Rectal smooth muscle tissue (tissue), 1 donor: ENCODE measurements around the gene NLRP1.
A peak's percentile ranks its signal among the peaks of the same experiment; 100 is the strongest.

Experiments used
- H3K27ac ChIP-seq: one replicate; pipeline ENCODE4 v1.7.0; 2013; ENCODE audit warnings: low read depth, low read length, inconsistent platforms
- H3K27me3 ChIP-seq: one replicate; pipeline ENCODE4 v1.7.0; 2013; ENCODE audit warnings: low read length; ENCODE audit not compliant: control insufficient read depth, insufficient read depth
- H3K36me3 ChIP-seq: one replicate; pipeline ENCODE4 v1.7.0; 2013; ENCODE audit warnings: low read length; ENCODE audit not compliant: control insufficient read depth, insufficient read depth
- H3K4me1 ChIP-seq: one replicate; pipeline ENCODE4 v1.7.0; 2013; ENCODE audit warnings: low read length; ENCODE audit not compliant: control insufficient read depth, insufficient read depth
- H3K4me3 ChIP-seq: one replicate; pipeline ENCODE4 v1.7.0; 2013; ENCODE audit warnings: low read length
- H3K9ac ChIP-seq: one replicate; pipeline ENCODE4 v1.7.0; 2013; ENCODE audit warnings: low read length

Gene NLRP1

DNA sequence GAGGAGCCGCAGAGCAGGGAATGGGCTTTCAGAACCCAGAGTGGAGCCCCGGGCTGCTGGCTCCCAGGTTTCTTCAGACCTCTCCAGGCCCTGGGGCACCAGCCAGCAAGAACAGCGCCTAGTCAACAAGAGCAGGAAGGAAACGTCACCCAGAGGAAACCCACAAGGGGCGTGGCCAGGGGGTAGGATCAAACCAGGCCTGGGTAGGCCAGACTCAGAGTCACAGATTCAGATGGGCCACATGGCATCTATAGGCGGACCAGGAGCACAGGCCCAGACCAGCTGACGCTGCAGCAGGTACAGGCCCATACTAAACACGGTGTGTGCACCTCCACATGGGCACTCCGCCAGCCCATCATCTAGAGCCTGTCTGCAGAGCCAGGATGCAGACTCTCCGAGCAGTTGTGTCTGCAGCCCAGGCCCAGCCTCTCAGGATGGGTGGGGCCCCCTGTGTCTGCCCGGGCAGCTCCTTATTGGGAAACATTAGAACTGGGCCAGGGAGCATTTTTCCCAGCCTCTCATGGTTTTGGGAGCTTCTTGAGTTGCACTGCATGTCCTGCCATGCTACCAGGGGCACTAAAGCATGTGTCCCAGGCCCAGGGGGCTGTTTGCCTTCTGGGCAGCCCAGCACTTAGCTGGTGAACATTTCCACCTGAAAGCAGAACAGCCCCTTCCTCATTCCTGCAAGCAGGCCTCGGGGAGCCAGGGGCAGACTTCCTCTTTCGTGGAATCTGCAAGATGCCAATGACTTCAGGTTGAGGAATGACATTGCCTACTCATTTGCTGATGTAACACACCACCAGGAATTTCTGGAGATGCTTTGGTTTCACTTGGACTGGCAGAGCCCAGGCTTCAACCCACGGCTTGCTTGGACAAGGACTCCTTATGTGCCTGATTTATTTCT lies at the start of gene NLRP1:
NLRP1 (minus strand) TSS at position 127 of the 904 bp plus-strand sequence. CDS start 552 bp downstream, outside the sequence.
- H3K9ac ChIP-seq, result peak within 1 kb of the TSS; percentile 21
- peak within 1 kb of the TSS; percentile 82 for H3K27ac ChIP-seq
- H3K27me3 ChIP-seq, result no peaks in the 10 kb centered on the region
- peaks cover under 1% of the 10 kb centered on the region for H3K36me3 ChIP-seq
- no peaks in the 10 kb centered on the region for H3K4me1 ChIP-seq
- peak within 1 kb of the TSS; percentile 70 for H3K4me3 ChIP-seq

DNA sequence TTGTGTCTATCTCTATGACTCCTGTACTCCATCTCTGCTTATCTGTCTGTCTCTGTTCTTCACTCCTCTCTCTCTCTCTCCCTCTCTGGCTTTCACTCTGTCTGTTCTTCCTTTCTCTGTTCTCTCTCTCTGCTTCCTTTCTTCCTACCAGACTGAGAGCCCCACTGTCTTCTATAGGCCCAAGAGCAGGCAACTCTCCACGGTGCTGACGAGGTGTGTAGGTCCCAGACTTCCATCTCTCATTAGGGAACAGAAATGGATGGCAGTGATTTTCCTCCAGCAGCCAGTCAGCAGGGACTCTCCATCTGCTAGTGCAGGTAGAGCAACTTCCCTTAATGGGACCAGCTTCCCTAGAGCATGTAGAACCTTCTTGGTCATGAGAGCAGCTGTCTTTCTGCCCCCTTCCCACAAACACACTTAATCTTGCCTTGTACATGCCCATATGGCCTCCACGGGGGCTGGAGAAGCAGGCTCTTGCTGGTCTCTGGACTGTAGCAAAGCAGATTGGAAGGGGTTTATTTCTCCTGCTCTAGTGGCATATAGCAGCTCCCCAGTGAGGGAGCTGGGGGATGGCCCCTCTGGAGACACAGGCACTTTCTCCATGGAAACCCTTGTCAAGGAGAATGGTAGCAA lies 47.8 kb upstream of the NLRP1 start:
- no peaks in the 10 kb centered on the region for H3K4me1 ChIP-seq
- no peak overlapping the region for H3K27ac ChIP-seq
- no peaks in the 10 kb centered on the region for H3K36me3 ChIP-seq
- no peaks in the 10 kb centered on the region for H3K27me3 ChIP-seq
- no peak overlapping the region for H3K4me3 ChIP-seq
- no peak overlapping the region for H3K9ac ChIP-seq

DNA sequence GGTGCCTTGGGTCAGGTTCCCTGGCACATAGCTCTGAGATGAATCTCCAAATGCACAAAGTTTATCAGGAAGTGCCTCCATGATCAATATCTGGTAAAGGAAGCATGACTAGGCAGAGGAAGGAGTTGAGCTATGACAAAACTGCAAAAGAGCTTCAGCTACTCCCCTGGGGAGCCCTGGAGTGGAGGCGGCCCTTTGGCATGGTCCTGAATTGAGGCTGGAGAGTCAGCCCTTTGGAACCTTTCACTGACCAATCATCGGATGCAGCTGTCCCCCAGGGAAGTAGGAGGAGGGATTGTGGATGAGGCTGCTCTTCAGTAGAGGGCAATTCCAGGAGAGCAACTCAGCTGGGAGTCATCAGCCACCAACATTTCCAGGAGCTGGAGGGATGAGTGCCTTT lies 46.1 kb upstream of the NLRP1 start:
- Histone ChIP-seq H3K36me3 (no peaks in the 10 kb centered on the region), H3K9ac (no peak overlapping the region), H3K27me3 (no peaks in the 10 kb centered on the region), H3K27ac (no peak overlapping the region), H3K4me3 (no peak overlapping the region), H3K4me1 (no peaks in the 10 kb centered on the region)

DNA sequence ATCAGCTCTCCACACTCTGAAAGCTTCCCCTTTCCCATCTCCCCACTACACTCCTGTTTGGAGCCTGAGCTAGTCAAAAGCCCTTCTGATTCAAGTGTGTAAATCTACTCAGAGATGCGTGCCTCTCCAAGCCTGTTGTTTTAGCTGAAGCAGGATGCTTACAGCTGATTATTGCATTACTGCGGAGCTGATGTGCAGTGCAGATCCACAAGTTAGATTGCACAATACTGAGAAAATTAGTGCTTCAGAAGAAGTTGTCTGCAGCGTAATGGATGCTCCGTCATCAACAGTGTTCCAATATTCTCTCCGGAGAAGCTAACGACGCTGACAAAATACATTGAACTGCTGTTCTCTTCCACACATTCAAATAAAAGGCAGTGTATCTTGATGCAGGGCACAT lies 44.8 kb upstream of the NLRP1 start:
- no peaks in the 10 kb centered on the region for H3K36me3 ChIP-seq
- H3K27ac ChIP-seq, result no peak overlapping the region
- H3K9ac ChIP-seq, result no peak overlapping the region
- peaks cover under 1% of the 10 kb centered on the region for H3K27me3 ChIP-seq
- H3K4me3 ChIP-seq, result no peak overlapping the region
- H3K4me1 ChIP-seq, result no peaks in the 10 kb centered on the region

DNA sequence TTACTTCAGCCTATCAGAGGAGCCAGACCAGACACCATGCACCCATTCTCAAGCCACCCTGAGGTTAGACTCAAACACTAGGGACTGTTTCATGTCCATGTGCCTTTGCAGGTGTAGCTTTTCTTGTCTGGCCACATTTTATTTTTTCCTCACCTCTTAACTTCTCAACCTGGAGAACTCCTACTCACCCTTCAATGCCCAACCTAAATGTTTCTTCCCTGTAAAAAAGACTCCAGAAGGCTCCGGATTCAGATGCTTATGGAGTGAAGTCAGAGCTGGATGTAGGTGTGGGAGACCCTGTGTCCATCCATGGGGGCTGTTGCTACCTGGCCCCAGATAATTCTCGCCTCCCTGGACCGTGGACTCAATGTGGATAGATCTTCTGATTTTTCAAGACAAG lies 44.0 kb upstream of the NLRP1 start:
- Histone ChIP-seq H3K27ac (no peak overlapping the region), H3K9ac (no peak overlapping the region), H3K36me3 (no peaks in the 10 kb centered on the region), H3K27me3 (peaks cover 3% of the 10 kb centered on the region), H3K4me1 (no peaks in the 10 kb centered on the region), H3K4me3 (no peak overlapping the region)

DNA sequence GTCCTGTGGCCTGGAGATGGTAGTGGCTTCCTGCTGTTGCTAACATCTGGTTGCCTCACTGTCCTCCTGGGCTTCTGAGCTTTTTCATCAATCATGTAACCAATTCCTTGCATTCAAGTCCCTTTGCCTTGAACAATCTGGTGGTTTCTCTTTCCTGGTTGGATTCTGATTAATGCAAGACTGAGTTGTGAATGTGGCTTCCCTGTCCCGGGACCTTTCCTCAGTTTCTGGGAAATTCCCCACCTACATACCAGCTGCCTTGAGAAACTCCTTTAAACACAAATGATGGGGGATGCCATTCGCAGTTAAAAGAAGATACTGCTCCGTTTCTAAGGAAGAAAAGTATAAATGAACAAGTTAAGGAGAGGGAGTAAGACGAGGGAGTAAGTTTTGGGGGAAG lies 39.9 kb upstream of the NLRP1 start:
- Histone ChIP-seq H3K9ac (no peak overlapping the region), H3K4me1 (no peaks in the 10 kb centered on the region), H3K4me3 (no peak overlapping the region), H3K36me3 (no peaks in the 10 kb centered on the region), H3K27ac (no peak overlapping the region), H3K27me3 (peaks cover 3% of the 10 kb centered on the region)

DNA sequence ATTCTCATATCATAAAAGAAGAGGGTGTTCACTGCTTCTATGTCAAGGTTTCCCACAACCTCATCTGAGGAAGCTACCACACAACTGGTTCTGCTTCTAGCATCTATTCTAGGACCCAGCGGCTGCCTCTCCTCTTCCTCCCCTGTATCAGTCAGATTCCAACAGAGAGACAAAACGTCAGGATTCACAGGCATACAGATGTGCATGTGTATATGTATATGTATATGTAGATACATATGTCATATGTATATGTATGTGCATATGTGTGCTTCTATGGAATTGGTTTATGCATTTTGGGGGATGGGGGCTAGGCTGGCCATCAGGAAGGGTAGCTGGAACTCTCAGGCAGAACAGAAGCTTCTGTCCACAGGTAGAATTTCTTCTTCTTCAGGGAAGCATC lies 37.4 kb upstream of the NLRP1 start:
- H3K9ac ChIP-seq, result no peak overlapping the region
- H3K27me3 ChIP-seq, result peaks cover 3% of the 10 kb centered on the region
- no peak overlapping the region for H3K27ac ChIP-seq
- no peaks in the 10 kb centered on the region for H3K4me1 ChIP-seq
- H3K4me3 ChIP-seq, result no peak overlapping the region
- no peaks in the 10 kb centered on the region for H3K36me3 ChIP-seq

DNA sequence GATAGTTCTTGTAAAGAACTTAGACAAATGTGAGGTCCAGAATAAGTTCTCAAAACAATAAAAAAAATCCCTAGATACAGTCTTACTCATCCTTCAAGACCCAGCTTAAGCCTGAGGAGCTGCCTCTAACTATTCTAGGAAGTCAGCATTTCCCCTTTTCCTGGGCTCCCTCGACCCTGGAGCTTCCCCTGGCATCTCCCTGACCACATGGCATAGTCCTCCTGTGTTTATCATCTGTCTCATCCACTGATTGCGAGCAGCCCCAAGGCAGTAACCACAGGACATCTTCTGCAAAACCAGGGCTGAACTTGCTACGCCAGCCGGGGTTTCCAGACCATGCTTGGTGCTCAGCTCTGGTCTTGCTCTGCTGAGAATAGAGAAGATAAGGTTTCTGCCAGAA lies 36.7 kb upstream of the NLRP1 start:
- Histone ChIP-seq H3K9ac (no peak overlapping the region), H3K36me3 (no peaks in the 10 kb centered on the region), H3K27ac (no peak overlapping the region), H3K4me1 (no peaks in the 10 kb centered on the region), H3K27me3 (peaks cover 3% of the 10 kb centered on the region), H3K4me3 (no peak overlapping the region)

DNA sequence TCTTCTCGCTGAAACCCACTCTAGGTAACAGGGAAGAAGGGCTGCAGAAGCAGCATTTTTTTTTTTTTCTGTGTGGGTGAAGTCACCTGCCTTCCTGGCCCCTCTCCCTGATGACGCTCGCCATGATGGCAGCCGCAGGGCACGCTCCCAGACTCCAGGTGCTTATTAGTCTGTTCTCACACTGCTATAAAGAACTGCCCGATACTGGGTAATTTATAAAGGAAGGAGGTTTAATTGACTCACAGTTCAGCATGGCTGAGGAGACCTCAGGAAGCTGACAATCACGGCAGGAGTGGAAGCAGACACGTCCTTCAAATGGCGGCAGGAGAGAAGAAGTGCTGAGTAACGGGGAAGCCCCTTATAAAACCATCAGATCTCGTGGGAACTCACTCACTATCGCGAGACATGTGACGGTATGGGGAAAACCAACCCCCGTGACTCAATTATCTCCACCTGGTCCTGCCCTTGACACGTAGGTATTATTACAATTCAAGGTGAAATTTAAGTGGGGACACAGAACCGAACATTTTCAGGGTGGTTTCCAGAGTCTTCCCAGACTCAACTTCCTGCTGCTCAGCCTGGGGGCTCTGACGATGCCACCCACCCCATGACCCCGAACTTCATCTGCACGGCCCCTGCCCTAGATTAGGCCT lies 34.9 kb upstream of the NLRP1 start:
- Histone ChIP-seq H3K4me3 (no peak overlapping the region), H3K27me3 (peaks cover 3% of the 10 kb centered on the region), H3K4me1 (no peaks in the 10 kb centered on the region), H3K9ac (no peak overlapping the region), H3K36me3 (no peaks in the 10 kb centered on the region), H3K27ac (no peak overlapping the region)

DNA sequence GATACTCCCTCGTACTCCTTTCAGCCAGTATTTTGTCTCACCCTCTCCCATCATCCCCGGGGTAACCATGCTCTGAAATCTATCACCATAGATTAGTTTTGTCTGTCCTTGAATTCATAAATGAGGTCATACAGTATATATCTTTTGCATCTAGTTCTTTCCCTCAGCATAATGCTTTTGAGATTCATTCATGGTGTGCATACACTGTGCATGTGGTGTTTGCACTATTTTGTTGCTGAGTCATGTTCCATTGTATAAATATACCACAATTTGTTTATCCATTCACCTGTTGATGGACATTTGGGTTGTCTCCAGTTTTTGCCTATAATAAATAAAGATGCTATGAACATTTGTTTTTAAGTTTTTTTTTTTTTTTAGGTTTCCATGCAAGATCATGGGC lies 34.2 kb upstream of the NLRP1 start:
- no peaks in the 10 kb centered on the region for H3K36me3 ChIP-seq
- H3K27me3 ChIP-seq, result no peaks in the 10 kb centered on the region
- no peak overlapping the region for H3K9ac ChIP-seq
- H3K4me1 ChIP-seq, result no peaks in the 10 kb centered on the region
- H3K27ac ChIP-seq, result no peak overlapping the region
- H3K4me3 ChIP-seq, result no peak overlapping the region

DNA sequence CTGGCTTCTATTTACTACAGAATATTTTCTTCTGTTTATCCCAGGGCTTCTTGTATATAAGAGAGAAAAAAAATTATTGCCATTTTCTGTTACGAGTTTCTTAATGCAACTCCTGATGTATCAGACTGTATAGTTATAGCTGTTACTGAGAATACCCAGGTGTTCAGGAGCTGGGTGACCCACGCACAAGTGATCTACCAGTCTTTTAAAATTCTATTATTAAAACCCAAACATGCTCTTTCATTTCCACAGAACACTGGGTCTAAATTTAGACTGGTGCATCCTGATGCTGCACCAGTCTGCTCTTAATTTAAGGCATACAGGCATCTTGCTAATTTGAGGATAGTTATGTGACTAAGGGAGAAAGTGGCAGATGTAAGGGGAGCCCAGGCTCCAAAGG lies 31.2 kb upstream of the NLRP1 start:
- Histone ChIP-seq H3K9ac (no peak overlapping the region), H3K4me3 (no peak overlapping the region), H3K4me1 (no peaks in the 10 kb centered on the region), H3K27me3 (no peaks in the 10 kb centered on the region), H3K27ac (no peak overlapping the region), H3K36me3 (no peaks in the 10 kb centered on the region)

DNA sequence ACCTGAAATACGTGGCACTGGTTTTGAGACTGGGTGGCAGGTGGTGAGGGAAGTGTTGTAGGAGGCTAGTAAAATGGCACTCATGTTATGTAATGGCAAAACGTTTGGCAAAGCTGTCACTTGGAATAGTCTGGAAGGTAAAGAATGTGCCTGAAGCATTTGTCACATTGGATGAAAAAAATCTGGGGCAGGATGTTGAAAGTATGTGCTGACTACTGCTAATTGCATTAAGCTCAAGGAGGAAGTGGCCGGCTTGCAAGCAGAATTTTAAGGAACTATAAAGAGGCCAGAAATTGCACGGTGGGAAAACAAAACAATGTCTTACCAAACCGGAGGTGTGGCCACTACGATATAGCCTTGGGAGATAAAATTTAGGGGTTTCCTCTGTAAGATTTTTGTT lies 26.6 kb upstream of the NLRP1 start:
- no peaks in the 10 kb centered on the region for H3K4me1 ChIP-seq
- H3K27ac ChIP-seq, result no peak overlapping the region
- H3K36me3 ChIP-seq, result no peaks in the 10 kb centered on the region
- H3K27me3 ChIP-seq, result no peaks in the 10 kb centered on the region
- H3K9ac ChIP-seq, result no peak overlapping the region
- no peak overlapping the region for H3K4me3 ChIP-seq
